ENCODE measurements around the gene SLC44A3. TPM values are rescaled to one million over a fixed set of nuclear protein-coding genes. Genes with fewer than 3 reads are reported as not detected.

SLC44A3 gene, protein sequence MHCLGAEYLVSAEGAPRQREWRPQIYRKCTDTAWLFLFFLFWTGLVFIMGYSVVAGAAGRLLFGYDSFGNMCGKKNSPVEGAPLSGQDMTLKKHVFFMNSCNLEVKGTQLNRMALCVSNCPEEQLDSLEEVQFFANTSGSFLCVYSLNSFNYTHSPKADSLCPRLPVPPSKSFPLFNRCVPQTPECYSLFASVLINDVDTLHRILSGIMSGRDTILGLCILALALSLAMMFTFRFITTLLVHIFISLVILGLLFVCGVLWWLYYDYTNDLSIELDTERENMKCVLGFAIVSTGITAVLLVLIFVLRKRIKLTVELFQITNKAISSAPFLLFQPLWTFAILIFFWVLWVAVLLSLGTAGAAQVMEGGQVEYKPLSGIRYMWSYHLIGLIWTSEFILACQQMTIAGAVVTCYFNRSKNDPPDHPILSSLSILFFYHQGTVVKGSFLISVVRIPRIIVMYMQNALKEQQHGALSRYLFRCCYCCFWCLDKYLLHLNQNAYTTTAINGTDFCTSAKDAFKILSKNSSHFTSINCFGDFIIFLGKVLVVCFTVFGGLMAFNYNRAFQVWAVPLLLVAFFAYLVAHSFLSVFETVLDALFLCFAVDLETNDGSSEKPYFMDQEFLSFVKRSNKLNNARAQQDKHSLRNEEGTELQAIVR
- total RNA-seq: 1 to 10 TPM; 5.5 to 6.3 TPM
- 2.5 TPM for polyA plus RNA-seq (2013, experiment 1 of 2)
- polyA plus RNA-seq (2013, experiment 2 of 2): 2.8 TPM
- long read RNA-seq, experiment 1, partial matches to known transcripts: 0 of 2 reads
- long read RNA-seq, experiment 1, other reads (novel, unspliced or antisense): 2 of 2 reads
- long read RNA-seq, experiment 2, partial matches to known transcripts: 2 of 8 reads
- long read RNA-seq, experiment 2, other reads (novel, unspliced or antisense): 5 of 8 reads
- long read RNA-seq, experiment 3, partial matches to known transcripts: 0 of 12 reads
- long read RNA-seq, experiment 3, other reads (novel, unspliced or antisense): 4 of 12 reads
- long read RNA-seq, experiment 4: 0 reads

DNA sequence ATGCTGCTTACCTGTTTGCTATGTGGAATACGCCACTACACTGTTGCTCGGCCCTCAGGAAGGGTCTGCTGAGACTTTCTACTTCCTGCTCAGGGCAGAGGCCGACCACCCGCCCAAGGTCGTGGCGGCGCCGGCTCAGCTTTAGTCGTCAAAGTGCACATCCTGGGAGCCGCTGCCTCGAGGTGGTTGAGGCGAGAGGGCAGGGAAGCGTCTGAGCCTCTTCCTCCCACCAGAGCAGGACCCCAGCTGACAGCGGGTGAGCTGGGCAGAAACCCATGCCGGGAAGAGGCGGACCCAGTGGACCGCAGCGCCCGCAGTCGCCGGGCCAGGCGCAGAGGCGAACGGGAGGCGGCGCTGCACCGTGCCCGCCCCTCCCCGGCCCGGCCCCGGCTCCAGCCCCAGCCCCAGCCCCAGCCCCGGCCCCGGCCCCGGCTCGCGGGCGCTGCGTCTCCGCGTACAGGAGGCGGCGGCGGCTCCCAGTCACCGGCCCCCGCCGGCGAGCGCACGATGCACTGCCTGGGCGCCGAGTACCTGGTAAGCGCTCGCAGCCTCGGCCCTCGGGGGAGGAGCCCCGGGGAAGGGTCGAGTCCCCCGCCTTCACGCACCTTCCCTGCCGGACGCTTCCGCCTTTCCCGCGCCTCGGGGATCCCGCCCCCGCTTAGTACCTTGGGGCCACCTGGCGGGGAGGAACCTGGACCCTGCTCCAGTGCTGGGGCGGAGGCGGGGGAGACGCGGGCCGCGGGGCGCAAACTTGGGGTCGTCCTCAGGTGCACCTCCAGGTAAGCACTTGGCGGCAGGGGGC is at the start of gene SLC44A3:
Gene SLC44A3, plus strand, starts transcription at position 413 of the 802 bp plus-strand sequence. Its CDS starts 95 bp downstream, at position 508.
- peaks cover 17% of the 10 kb centered on the region for H3K27me3 Mint-ChIP-seq (ENCODE audit: insufficient read depth)
- peaks cover 13% of the 10 kb centered on the region for H3K36me3 Mint-ChIP-seq (ENCODE audit: low read depth)
- TF ChIP-seq, protein P1, sequence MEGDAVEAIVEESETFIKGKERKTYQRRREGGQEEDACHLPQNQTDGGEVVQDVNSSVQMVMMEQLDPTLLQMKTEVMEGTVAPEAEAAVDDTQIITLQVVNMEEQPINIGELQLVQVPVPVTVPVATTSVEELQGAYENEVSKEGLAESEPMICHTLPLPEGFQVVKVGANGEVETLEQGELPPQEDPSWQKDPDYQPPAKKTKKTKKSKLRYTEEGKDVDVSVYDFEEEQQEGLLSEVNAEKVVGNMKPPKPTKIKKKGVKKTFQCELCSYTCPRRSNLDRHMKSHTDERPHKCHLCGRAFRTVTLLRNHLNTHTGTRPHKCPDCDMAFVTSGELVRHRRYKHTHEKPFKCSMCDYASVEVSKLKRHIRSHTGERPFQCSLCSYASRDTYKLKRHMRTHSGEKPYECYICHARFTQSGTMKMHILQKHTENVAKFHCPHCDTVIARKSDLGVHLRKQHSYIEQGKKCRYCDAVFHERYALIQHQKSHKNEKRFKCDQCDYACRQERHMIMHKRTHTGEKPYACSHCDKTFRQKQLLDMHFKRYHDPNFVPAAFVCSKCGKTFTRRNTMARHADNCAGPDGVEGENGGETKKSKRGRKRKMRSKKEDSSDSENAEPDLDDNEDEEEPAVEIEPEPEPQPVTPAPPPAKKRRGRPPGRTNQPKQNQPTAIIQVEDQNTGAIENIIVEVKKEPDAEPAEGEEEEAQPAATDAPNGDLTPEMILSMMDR (conservative IDR thresholded peaks at IDR 0.05): peak; percentile 54
- Histone ChIP-seq H3K9me3 (ENCODE audit: control insufficient read depth, low read length) (peaks cover 22% of the 10 kb centered on the region), H3K9ac (ENCODE audit: extremely low read depth, low read length, poor library complexity, severe bottlenecking) (peak within 1 kb of the TSS; percentile 39), H3K27me3 (ENCODE audit: control insufficient read depth, insufficient read depth, low read length, poor library complexity, severe bottlenecking) (peaks cover 27% of the 10 kb centered on the region), H3K4me1 (ENCODE audit: control insufficient read depth, insufficient read depth, low read length) (no peaks in the 10 kb centered on the region), H3K27ac (ENCODE audit: low read depth, low read length) (no peak within 1 kb of the TSS), H3K4me3 (ENCODE audit: low read length) (peak within 1 kb of the TSS; percentile 79), H3K36me3 (ENCODE audit: control insufficient read depth, insufficient read depth, low read length) (no peaks in the 10 kb centered on the region)
- peak within 1 kb of the TSS; percentile 88 for H3K27ac Mint-ChIP-seq
- 2 to 10% methylated on average over 3 to 76 of the region's 77 CpGs for WGBS, 2 experiments (ENCODE audit: insufficient coverage in 1 of 2, insufficient read length in 1 of 2)
- peaks cover 25% of the 10 kb centered on the region for H3K9me3 Mint-ChIP-seq
- DNase-seq: peak; percentile 89
- peaks cover 10% of the 10 kb centered on the region for H3K4me1 Mint-ChIP-seq
- H3K4me3 Mint-ChIP-seq: peak within 1 kb of the TSS; percentile 78

DNA sequence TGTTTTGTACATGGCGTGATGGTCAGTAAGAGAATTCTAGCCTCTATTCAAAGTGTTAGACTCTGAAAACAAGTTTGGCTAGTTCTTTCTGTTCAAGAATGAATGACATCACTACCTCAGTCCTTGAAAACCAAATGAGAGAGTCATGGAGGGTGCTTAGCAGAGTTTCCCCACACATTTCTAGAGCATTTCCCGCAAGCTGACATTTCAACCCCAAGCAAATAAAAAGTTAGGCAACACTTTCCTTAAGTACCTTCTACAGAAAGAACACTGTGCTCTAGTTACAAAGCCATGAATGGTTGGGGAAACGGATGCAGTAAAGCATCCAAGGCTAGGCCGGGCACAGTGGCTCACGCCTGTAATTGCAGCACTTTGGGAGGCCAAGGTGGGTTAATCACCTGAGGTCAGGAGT is 47.9 kb upstream of the SLC44A3 start:
- no peak for DNase-seq
- no peak overlapping the region for H3K27ac ChIP-seq (ENCODE audit: low read depth, low read length)
- TF ChIP-seq, protein P1 (conservative IDR thresholded peaks at IDR 0.05): no peak

DNA sequence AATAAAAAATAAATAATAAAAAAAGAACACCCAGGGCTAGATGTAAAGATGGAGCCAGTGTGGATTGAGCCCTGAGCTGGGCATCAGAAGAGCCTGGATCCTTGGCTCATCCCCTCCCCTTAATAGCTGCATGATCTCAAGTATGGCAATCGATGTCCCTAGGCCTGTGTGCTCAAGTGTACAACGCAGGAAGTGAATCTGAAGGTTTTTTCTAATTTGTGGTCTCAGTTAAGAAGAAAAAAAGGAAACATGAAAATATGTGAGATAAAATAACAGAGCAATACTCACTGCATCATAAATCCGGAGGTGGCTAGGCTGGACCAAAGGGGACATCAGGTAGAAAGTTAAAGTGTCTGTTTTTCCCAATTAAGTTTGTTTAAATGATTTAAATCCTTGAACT is 47.3 kb upstream of the SLC44A3 start:
- peaks cover 27% of the 10 kb centered on the region for H3K4me1 Mint-ChIP-seq
- WGBS, 2 experiments (ENCODE audit: insufficient coverage in 1 of 2, insufficient read length in 1 of 2): 90 to 95% methylated on average over 2 to 3 of the region's 3 CpGs
- Histone ChIP-seq H3K27ac (ENCODE audit: low read depth, low read length) (no peak overlapping the region), H3K9me3 (ENCODE audit: control insufficient read depth, low read length) (peaks cover 6% of the 10 kb centered on the region), H3K4me3 (ENCODE audit: low read length) (no peak overlapping the region), H3K27me3 (ENCODE audit: control insufficient read depth, insufficient read depth, low read length, poor library complexity, severe bottlenecking) (no peaks in the 10 kb centered on the region), H3K9ac (ENCODE audit: extremely low read depth, low read length, poor library complexity, severe bottlenecking) (no peak overlapping the region), H3K4me1 (ENCODE audit: control insufficient read depth, insufficient read depth, low read length) (peaks cover 6% of the 10 kb centered on the region), H3K36me3 (ENCODE audit: control insufficient read depth, insufficient read depth, low read length) (no peaks in the 10 kb centered on the region)
- H3K36me3 Mint-ChIP-seq (ENCODE audit: low read depth): peaks cover 7% of the 10 kb centered on the region
- TF ChIP-seq, protein P1 (conservative IDR thresholded peaks at IDR 0.05): no peak
- no peak for DNase-seq
- H3K27ac Mint-ChIP-seq: peak overlapping the region; percentile 77
- H3K4me3 Mint-ChIP-seq: no peak overlapping the region
- H3K9me3 Mint-ChIP-seq: peaks cover 10% of the 10 kb centered on the region
- H3K27me3 Mint-ChIP-seq (ENCODE audit: insufficient read depth): no peaks in the 10 kb centered on the region

More for the DNA sequence above, 47.9 kb upstream of the SLC44A3 start:
- Mint-ChIP-seq H3K36me3 (ENCODE audit: low read depth) (peaks cover 7% of the 10 kb centered on the region), H3K9me3 (peaks cover 8% of the 10 kb centered on the region), H3K27me3 (ENCODE audit: insufficient read depth) (no peaks in the 10 kb centered on the region), H3K27ac (no peak overlapping the region), H3K4me3 (no peak overlapping the region), H3K4me1 (peaks cover 27% of the 10 kb centered on the region)
- Histone ChIP-seq H3K36me3 (ENCODE audit: control insufficient read depth, insufficient read depth, low read length) (no peaks in the 10 kb centered on the region), H3K4me3 (ENCODE audit: low read length) (no peak overlapping the region), H3K4me1 (ENCODE audit: control insufficient read depth, insufficient read depth, low read length) (peaks cover 6% of the 10 kb centered on the region), H3K9ac (ENCODE audit: extremely low read depth, low read length, poor library complexity, severe bottlenecking) (no peak overlapping the region), H3K9me3 (ENCODE audit: control insufficient read depth, low read length) (peaks cover 6% of the 10 kb centered on the region), H3K27me3 (ENCODE audit: control insufficient read depth, insufficient read depth, low read length, poor library complexity, severe bottlenecking) (no peaks in the 10 kb centered on the region)
- 93 to 94% methylated on average over 3 to 5 of the region's 5 CpGs for WGBS, 2 experiments (ENCODE audit: insufficient coverage in 1 of 2, insufficient read length in 1 of 2)
